Calu3 (cell line): ENCODE results near the gene FUT9. TPM values are rescaled to one million over a fixed set of nuclear protein-coding genes. Genes with fewer than 3 reads are reported as not detected.

Source experiments
- BruUV-seq: library from RNA; stranded (reverse); fragments of 400-500 nt; replicated peaks from 2 replicates; lab custom pipeline; 2021; lab: Mats Ljungman, UMichigan
- CTCF ChIA-PET: fragments of 300-600 bp; sonication (Branson Sonifier 250); formaldehyde crosslinking; loops from one replicate; lab custom pipeline; 2022; ENCODE audit warnings: antibody characterized with exemption; lab: Charles Lee
- DNase-seq: peaks from one replicate; pipeline ENCODE4 v3.0.0; 2022
- H3K27ac Mint-ChIP-seq: one replicate; pipeline ENCODE4 v1.8.0; 2022; ENCODE audit warnings: mixed read lengths; ENCODE audit not compliant: unreplicated experiment
- H3K27me3 Mint-ChIP-seq: one replicate; pipeline ENCODE4 v1.8.0; 2022; ENCODE audit warnings: mixed read lengths; ENCODE audit not compliant: unreplicated experiment
- H3K36me3 Mint-ChIP-seq: one replicate; pipeline ENCODE4 v1.8.0; 2022; ENCODE audit warnings: mild to moderate bottlenecking, moderate library complexity, mixed read lengths; ENCODE audit not compliant: insufficient read depth, unreplicated experiment
- H3K4me1 Mint-ChIP-seq: one replicate; pipeline ENCODE4 v1.8.0; 2022; ENCODE audit warnings: mild to moderate bottlenecking, low read depth, mixed read lengths; ENCODE audit not compliant: unreplicated experiment
- H3K4me3 Mint-ChIP-seq: one replicate; pipeline ENCODE4 v1.8.0; 2022; ENCODE audit warnings: mild to moderate bottlenecking, low read depth, moderate library complexity, mixed read lengths; ENCODE audit not compliant: unreplicated experiment
- H3K9me3 Mint-ChIP-seq: one replicate; pipeline ENCODE4 v1.8.0; 2022; ENCODE audit warnings: low read depth, mixed read lengths; ENCODE audit not compliant: unreplicated experiment
- CTCF ChIP-seq: fragments of 200-600 bp; IDR thresholded peaks from one replicate; pipeline ENCODE4 v1.8.0; 2022; ENCODE audit warnings: antibody characterized with exemption; ENCODE audit not compliant: unreplicated experiment
- intact Hi-C: fragments of 100-400 bp; cut with micrococcal nuclease; formaldehyde crosslinking; loops from one replicate; pipeline ENCODE4 v1.10.0; 2022; ENCODE audit not compliant: unreplicated experiment
- total RNA-seq: library from RNA; stranded (reverse); gene quantifications from 2 replicates; pipeline ENCODE4 v1.2.3, GENCODE V29; 2022

Gene FUT9
- total RNA-seq, 1 experiment from 2014 or later, result 1.9 TPM

- BruUV-seq, result no TSS peak
- CTCF ChIA-PET, result interaction anchor here (0.7 kb wide), 1 partner anchor 303 kb away, joined by 3 read pairs; no protein-coding TSS in a partner anchor
- no peaks in the 10 kb centered on the region for H3K27me3 Mint-ChIP-seq
Observed at GRCh38 chr6:96142142-96142541, 126.4 kb downstream of the FUT9 start.

GRCh38 chr6:96150431-96150830 lies 134.7 kb downstream of the FUT9 start:
- no TSS peak for BruUV-seq
- CTCF ChIA-PET, result no interaction called here
- no peak for DNase-seq
- no peak overlapping the region for H3K27ac Mint-ChIP-seq
- TF ChIP-seq CTCF, result no peak
- no peak overlapping the region for H3K4me3 Mint-ChIP-seq
- intact Hi-C loops, result loop anchor here (5.0 kb wide), 1 partner anchor 147 kb away; no protein-coding TSS in a partner anchor
- no peaks in the 10 kb centered on the region for H3K4me1 Mint-ChIP-seq
- H3K9me3 Mint-ChIP-seq, result no peaks in the 10 kb centered on the region
- no peaks in the 10 kb centered on the region for H3K36me3 Mint-ChIP-seq
- H3K27me3 Mint-ChIP-seq, result no peaks in the 10 kb centered on the region

More at GRCh38 chr6:96142142-96142541, 126.4 kb downstream of the FUT9 start:
- Mint-ChIP-seq H3K4me1 (no peaks in the 10 kb centered on the region), H3K4me3 (no peak overlapping the region), H3K27ac (no peak overlapping the region), H3K9me3 (peaks cover 3% of the 10 kb centered on the region), H3K36me3 (no peaks in the 10 kb centered on the region)
- no peak for TF ChIP-seq CTCF
- DNase-seq, result no peak
- intact Hi-C loops, result no loop called here

- H3K27me3 Mint-ChIP-seq, result no peaks in the 10 kb centered on the region
- BruUV-seq, result no TSS peak
Observed at GRCh38 chr6:96151707-96152106, 135.9 kb downstream of the FUT9 start.

GRCh38 chr6:96152114-96152708 lies 136.4 kb downstream of the FUT9 start:
- intact Hi-C loops, result loop anchor here (5.0 kb wide), 1 partner anchor 145 kb away; no protein-coding TSS in a partner anchor
- no peak for DNase-seq
- no peak for TF ChIP-seq CTCF
- Mint-ChIP-seq H3K4me1 (peaks cover 11% of the 10 kb centered on the region), H3K27ac (no peak overlapping the region), H3K36me3 (no peaks in the 10 kb centered on the region), H3K4me3 (no peak overlapping the region), H3K27me3 (no peaks in the 10 kb centered on the region), H3K9me3 (no peaks in the 10 kb centered on the region)
- CTCF ChIA-PET, result no interaction called here
- no TSS peak for BruUV-seq

More at GRCh38 chr6:96151707-96152106, 135.9 kb downstream of the FUT9 start:
- no peaks in the 10 kb centered on the region for H3K36me3 Mint-ChIP-seq
- no peak overlapping the region for H3K27ac Mint-ChIP-seq
- intact Hi-C loops, result loop anchor here (5.0 kb wide), 1 partner anchor 146 kb away; no protein-coding TSS in a partner anchor
- CTCF ChIA-PET, result no interaction called here
- no peak overlapping the region for H3K4me3 Mint-ChIP-seq
- peaks cover 6% of the 10 kb centered on the region for H3K4me1 Mint-ChIP-seq
- no peak for TF ChIP-seq CTCF
- no peak for DNase-seq
- no peaks in the 10 kb centered on the region for H3K9me3 Mint-ChIP-seq
